Suppressor macrophage treated with lipopolysaccharide for 4 hours (primary cell): ENCODE data around the gene PTGDS.

Source experiments
- DNase-seq: peaks from one replicate; pipeline ENCODE4 v3.0.0-alpha.2; 2020

The PTGDS gene

GRCh38 chr9:137011907-137012675 is 34.8 kb downstream of the PTGDS start:
- DNase-seq: no peak

DNA sequence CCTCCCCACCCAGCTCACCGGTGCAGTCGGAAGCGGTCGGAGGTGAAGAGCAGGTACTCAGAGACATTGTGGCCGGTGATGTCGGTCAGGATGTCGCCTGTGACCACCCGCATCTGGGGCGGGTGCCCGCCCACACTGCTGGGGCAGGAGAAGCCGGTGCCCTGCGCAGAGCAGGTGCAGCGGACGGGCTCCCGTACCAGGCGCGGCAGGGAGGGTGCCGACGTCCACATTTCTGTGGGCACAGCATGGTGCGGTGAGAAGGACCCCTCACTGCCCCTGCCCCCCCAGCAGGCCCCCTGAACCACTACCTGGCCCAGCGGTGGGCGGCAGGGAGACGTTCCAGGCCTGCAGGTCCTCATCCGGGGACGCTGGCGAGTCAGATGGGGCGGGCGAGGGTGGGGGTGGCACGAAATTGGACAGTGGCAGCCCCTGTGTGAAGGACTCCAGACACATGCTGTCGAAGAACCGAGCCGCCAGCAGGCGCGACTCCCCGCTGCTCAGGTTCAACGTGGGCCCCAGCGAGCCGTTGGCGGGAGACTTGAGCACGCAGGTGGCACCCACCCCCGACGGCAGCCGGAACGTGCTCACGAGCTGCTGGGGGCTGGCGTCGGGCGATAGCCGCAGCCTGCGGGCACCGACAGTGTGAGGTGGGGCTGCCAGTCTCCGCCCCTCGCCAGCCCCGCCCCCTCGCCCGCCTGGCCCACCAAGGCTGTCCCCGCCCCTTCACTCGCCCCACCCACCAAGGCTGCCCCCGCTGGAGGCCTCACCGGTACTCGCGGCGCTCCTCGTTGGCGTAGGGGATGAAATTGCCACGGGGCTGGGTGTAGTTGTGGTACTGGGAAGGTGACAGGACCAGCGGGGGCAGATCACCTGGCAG is 35.6 kb downstream of the PTGDS start:
- no peak for DNase-seq

DNA sequence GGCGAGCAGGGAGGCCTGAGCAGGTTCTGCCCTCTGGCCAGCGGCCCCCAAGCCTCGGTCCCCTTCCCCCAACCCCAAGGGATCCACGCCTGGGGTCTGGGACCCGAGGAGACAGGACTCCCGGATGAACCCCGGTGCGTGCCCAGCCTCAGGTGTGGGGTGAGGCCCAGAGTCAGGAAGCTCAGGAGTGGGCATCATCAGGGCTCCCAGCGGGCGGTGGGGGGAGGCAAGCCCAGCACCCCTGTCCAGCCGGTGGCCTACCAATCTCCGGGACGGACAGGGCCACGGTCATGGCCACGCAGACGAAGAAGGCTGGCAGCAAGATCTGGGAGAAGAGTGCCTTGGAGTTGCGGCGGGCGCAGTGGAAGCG is 36.3 kb downstream of the PTGDS start:
- DNase-seq: no peak

- DNase-seq: no peak
These were observed 36.9 kb downstream of the PTGDS start for GRCh38 chr9:137014166-137014565.

DNA sequence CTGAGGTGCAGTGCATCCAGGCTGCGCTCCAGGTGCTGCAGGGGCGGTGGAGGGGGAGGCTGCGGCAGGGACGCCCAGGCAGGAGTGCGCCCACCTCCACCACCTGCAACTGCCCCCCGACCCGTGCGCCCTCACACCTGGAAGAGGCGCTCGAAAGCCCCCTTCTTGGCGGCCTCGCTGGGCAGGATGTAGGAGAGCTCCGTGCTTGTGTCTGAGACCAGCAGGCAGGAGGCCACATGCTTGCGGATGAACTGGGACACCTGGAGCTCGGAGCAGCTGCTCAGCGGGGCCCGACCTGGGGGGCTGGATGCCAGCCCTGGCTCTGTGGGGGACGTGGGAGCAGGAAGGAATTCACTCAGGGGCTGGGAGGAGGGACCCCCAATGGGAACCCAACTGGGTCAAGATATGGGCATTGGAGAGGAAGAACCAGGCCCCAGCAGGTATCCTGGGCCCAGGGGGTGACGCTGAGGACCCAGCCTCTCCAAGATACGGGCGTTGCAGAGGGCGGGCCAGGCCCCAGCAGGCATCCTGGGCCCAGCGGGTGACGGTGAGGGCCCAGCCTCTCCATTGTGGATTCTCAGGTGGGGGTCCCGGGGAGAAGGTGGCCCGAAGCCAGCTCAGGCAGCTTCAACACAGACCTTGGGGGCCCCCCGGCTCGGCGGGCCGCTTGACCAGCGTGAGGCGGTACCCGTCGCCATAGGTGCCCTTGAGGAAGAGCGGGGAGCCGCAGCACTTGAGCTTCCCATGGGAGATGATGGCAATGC is 37.7 kb downstream of the PTGDS start:
- no peak for DNase-seq

DNA sequence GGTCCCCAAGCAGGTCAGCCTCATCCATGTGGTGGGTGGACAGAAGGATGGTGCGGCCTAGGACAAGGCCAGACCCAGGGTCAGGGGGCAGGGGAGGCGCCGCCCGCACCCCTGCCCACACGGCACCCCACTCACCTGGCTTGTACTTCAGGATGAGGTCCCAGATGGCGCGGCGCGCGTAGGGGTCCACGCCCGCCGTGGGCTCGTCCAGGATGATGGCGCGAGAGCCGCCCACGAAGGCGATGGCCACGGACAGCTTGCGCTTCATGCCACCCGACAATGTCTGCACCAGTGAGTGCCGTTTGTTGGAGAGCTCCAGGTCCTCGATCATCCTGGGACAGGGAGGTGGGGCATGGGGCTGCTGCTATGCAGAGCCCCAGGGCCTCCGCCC is 38.2 kb downstream of the PTGDS start:
- DNase-seq: no peak

GRCh38 chr9:137015976-137016375 is 38.7 kb downstream of the PTGDS start:
- no peak for DNase-seq

DNA sequence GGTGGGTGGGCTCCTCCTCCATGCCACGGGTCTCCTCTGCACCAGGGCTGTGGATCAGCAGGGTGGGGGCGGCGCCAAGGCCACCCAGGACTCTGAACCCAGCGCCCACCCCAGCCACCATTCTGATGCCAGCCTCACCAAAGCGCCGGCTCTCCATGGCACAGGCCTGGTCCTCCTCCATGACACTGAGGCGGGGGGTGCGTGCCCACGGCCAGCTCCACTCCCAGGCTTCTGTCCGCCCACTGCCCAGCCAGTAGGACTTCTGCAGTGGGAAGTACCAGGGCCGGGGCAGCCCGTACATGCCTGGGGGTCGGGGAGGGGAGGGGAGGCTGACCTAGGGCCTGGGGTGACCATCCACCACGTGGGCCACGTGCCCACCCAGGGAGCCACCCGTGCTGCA is 39.1 kb downstream of the PTGDS start:
- no peak for DNase-seq

- DNase-seq: no peak
These were observed 39.8 kb downstream of the PTGDS start for GRCh38 chr9:137017071-137017470.

DNA sequence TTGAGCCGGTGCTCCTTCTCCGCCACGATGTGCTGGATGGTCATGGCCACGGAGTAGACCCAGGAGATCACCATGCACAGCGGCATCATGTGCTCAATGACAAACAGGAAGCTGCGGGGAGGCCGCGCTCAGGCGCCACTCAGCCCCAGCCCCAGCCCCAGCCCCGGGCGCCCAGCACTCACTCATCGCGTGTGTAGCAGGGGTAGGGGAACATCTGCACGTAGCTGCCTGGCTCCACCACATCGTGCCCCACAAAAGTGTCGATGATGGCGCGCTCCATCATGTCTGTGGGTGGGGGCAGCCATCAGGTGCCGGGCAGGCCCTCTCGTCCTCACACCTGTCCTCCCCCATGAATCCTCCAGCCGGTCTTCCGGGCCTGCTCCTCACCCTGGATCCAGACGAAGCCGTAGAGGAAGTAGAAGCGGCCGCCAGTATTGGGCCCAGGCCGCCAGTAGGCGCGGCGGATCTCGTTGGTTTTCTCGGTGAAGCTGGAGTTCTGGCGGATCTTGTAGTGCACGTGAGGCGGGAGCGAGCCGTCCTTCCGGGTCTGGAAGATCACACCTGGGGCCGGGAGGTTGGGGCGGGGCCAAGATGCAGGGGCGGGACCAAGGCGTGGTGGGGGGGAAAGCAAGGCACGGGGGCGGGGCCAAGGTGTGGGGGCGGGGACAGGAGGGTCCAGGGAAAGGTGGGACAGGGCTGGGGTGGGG is 40.6 kb downstream of the PTGDS start:
- DNase-seq: no peak

DNA sequence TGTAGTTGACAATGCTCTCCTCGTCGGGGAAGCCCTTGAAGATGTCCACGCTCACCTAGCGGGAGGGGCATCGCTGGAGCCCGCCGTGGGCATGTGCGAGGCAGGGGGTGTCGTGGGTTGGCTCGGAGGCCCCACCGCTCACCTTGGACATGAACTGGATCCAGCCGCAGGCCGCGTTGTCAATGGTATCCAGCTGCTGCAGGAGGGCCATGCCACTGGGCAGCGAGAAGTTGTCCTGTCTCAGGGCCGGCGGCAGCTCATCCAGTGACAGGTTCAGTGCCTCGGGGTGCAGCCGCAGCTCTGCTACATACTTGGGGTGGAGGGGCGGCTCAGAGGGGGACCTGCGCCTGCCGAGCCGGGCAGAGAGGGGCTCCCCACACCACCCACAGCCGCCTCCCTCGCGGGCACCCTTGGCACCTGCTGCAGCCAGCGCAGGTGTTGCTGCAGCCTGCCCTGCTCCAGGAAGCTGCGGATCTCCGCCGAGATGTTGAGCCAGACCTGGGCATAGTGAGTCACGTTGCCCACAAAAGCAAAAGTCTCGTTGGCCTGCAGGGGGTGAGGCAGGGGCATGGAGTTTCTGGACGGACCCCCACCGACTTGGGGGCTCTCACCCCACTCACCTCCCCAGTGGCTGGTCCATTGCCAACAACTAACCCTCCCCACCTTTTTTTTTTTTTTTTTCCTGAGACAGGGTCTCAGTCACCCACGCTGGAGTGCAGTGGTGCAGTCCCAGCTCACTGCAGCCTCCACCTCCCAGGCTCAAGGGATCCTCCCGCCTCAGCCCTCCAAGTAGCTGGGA is 41.7 kb downstream of the PTGDS start:
- no peak for DNase-seq

DNA sequence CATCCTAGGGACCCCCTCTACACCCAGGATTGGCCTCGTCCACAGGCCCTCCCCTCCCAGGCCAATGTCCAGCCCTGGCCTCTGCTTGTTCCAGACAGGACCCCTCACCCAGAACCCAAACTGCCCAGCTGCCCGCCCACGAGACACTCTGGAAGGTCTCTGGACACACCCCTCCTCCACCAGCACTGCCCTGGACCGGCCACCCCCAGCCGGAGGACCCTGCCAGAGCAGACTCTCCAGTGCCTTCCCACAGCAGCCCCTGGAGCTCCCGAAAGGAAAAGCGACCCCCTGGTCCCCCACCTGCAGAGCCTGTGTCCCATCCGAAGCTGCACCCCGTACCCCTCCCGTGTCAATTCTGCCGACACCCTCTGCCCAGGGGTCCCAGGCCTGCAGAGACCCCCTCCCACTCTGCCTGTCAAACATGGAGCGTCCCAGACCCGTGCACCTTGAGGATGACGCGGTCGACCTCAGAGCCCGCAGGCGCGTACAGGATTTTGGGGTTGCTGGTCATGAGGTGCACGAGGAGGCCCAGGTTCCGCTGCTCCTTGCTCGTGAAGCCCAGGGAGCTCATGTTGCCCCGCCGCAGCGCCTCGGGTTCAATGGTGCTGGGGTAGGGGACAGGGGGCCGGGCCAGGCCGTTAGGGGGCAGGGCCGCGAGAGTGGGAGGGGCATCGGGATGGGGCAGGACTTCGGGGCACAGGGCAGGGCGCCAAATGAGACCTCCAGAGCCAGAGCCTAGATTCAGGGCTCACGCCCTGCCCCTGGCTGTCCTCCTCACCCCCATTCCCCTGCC is 42.8 kb downstream of the PTGDS start:
- DNase-seq: no peak

DNA sequence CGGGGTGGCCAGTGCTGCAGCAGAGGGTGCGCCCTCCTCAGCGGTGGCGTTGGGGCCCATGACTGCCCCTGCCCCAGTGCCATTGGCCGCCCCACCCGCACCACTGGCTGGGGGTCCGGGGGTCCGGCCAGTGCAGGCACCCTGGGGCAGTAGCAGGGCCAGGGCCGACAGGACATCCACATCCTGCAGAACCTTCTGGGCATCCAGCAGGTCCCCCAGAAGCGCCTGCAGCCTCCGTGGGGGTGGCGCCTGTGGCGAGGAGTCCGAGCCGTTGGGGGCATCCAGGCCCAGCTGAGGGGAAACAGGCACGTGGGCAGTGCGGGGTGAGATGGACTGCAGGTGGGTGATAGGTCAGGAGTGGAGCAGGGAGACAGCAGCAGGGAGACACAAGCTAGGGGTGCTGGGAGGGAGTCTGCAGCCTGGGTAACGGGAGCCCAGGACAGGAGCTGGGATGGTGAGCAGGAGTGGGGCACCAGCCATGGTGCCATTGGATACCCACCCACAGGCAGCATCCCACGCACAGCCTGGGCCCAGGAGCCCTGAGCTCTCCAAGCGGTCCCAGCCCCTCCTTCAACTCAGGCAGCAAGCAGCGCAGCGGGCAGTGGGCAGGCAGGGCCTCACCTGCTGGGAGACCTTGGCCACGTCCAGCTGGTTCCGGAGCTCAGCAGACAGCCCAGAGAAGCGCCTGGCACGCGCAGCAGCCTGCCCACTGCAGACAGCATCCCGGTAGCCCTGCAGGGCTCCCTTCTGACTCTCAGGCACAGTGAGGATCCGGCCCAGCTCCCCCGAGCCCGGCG is 43.7 kb downstream of the PTGDS start:
- DNase-seq: no peak

GRCh38 chr9:137021568-137021978 is 44.3 kb downstream of the PTGDS start:
- no peak for DNase-seq

GRCh38 chr9:137021979-137022661 is 44.8 kb downstream of the PTGDS start:
- DNase-seq: peak; percentile 87

GRCh38 chr9:137022662-137023008 is 45.3 kb downstream of the PTGDS start:
- no peak for DNase-seq

DNA sequence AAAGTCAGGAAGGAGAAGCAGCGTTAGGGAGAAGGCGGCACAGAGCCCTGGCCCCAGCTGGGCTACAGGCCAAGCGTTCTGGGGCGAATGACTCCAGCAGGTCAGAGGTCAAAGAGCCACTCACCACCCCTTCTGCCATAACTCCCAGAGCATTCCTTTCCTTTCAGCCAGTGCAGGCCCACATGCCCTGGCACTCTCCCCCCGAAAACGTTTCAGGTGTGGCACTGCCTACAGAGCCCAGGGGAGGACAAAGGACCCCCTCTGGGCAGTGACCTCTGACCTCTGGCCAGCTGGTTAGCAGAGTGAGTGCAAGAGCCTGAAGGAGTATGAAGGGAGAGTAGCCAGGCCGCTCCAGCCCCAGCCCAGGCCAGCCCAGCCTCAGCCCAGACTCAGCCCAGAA is 45.9 kb downstream of the PTGDS start:
- DNase-seq: no peak

GRCh38 chr9:137023583-137023991 is 46.3 kb downstream of the PTGDS start:
- no peak for DNase-seq

DNA sequence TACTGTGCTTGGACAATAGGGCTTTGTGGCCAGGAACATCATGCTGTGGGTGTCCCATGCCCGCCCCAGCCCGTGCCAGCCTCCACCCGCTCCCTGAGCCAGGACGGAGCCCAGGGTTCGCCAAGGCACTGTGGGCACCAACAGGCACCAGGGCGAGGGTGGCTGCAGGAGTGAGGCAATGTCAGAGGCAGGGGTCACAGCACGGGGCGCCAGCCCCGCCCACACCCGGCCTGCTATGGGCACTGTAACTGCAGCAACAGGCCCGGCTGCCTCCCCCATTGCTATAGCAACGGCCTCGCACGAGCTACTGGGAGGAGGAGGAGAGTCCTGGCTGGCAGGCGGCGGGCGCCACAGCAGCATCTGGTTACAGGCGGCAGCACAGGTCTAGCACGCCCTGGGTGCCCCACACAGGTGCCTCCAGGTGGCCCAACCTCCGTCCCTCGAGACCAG is 48.2 kb downstream of the PTGDS start:
- no peak for DNase-seq

DNA sequence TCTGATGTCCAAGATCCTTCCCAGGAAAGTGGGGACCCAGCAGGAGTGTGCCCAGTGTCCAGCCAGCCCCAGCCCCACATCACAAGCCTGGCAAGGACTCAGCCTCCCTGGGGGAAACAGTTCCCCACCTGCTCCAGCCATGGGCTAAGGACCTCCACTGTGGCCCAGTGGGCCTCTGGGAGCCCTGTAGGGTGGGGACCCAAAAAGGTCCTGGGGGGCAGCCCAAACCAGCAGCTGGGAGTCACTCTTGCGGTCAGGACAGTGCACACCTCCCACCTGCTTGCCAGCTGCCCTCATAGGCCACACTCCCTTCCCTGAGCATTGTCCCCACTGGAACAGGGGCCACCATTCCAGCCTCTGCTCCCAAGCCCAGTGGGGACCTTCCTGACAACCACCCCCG is 49.1 kb downstream of the PTGDS start:
- no peak for DNase-seq
